HL-60 (cell line): ENCODE measurements around the gene HLA-DPA1.

Experiments
- DNase-seq, 2 experiments: peaks; one replicate each; pipeline ENCODE4 v3.0.0-alpha.2; 2010 to 2020; ENCODE audit warnings: low read depth in 1 of 2, low spot score in 1 of 2
- H3K27ac ChIP-seq: fragments of 250-450 bp; sonication (Bioruptor Pico); replicated peaks from 2 replicates; pipeline ENCODE4 v1.5.1; 2020; ENCODE audit warnings: mild to moderate bottlenecking, moderate library complexity
- H3K27me3 ChIP-seq: fragments of 250-450 bp; sonication (Bioruptor Pico); 2 replicates; pipeline ENCODE4 v1.5.1; 2021; ENCODE audit warnings: mild to moderate bottlenecking, moderate library complexity; ENCODE audit not compliant: insufficient read depth, poor library complexity, severe bottlenecking
- H3K4me3 ChIP-seq: replicated peaks from 2 replicates; pipeline ENCODE4 v1.5.1; 2011; ENCODE audit warnings: mild to moderate bottlenecking, control low read depth, low read length; ENCODE audit not compliant: insufficient read depth
- CTCF ChIP-seq: IDR thresholded peaks from one replicate; pipeline ENCODE4 v1.5.1; 2011; ENCODE audit warnings: low read length, control low read depth, inconsistent platforms; ENCODE audit not compliant: insufficient read depth
- GABPA ChIP-seq: IDR thresholded peaks from 2 replicates; pipeline ENCODE4 v1.6.1; 2012; ENCODE audit warnings: low read depth
- POLR2AphosphoS5 ChIP-seq: IDR thresholded peaks from 2 replicates; pipeline ENCODE4 v1.6.1; 2012; ENCODE audit warnings: low read depth
- REST ChIP-seq: IDR thresholded peaks from 2 replicates; pipeline ENCODE4 v1.6.1; 2012; ENCODE audit warnings: low read depth; ENCODE audit not compliant: insufficient replicate concordance
- SPI1 ChIP-seq: IDR thresholded peaks from 2 replicates; pipeline ENCODE4 v1.6.1; 2012; ENCODE audit warnings: low read depth, mild to moderate bottlenecking, borderline replicate concordance

Gene HLA-DPA1

GRCh38 chr6:33019372-33019771, 54.1 kb downstream of the HLA-DPA1 start:
- Histone ChIP-seq H3K4me3 (no peak overlapping the region), H3K27me3 (no peaks in the 10 kb centered on the region), H3K27ac (peak overlapping the region; percentile 24)
- DNase-seq, result no peak
- no peak for TF ChIP-seq REST
- no peak for TF ChIP-seq POLR2AphosphoS5
- TF ChIP-seq CTCF, result no peak
- TF ChIP-seq GABPA, result no peak
- no peak for TF ChIP-seq SPI1

GRCh38 chr6:33018904-33019303, 54.5 kb downstream of the HLA-DPA1 start:
- Histone ChIP-seq H3K27me3 (no peaks in the 10 kb centered on the region), H3K4me3 (no peak overlapping the region), H3K27ac (peak overlapping the region; percentile 24)
- TF ChIP-seq CTCF, result no peak
- no peak for TF ChIP-seq POLR2AphosphoS5
- no peak for TF ChIP-seq REST
- TF ChIP-seq GABPA, result no peak
- TF ChIP-seq SPI1, result no peak
- peak; percentile 52 to 84 for DNase-seq

- Histone ChIP-seq H3K4me3 (no peak overlapping the region), H3K27ac (no peak overlapping the region), H3K27me3 (no peaks in the 10 kb centered on the region)
- DNase-seq, result no peak
- no peak for TF ChIP-seq REST
These were observed 55.0 kb downstream of the HLA-DPA1 start for GRCh38 chr6:33018418-33018817.
